Measurements from ENCODE around the gene PLXNB2.

PLXNB2 gene

DNA sequence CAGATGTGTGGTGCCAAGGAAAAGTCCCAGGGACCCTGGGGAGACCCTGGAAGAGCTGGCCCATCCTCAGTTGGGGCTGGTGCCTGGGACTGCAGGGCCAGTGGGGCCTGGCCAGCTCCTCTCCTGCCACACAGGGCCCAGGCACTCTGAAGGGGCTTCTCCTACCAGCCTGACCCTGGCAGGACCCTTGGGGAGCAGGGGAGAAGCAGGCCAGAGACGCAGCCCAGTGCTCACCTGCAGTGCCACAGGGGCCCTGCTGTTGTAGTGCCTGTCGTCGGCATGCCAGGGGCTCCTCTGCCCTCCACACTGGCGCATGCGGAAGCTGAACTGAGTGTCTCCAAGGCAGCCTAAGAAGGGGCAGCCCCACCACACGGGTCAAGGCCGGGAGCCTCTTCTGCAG lies 10.2 kb upstream of the PLXNB2 start:
- Histone ChIP-seq H3K4me3 (ENCODE audit: low read length) (no peak overlapping the region), H3K27ac (ENCODE audit: low read depth, low read length) (no peak overlapping the region), H4K20me1 (ENCODE audit: control insufficient read depth, insufficient read depth, low read depth, low read length) (no peaks in the 10 kb centered on the region), H3K9me2 (replicated peaks; ENCODE audit: control insufficient read depth, low read length) (no peaks in the 10 kb centered on the region), H3F3A (ENCODE audit: control insufficient read depth, insufficient read depth) (peaks cover 10% of the 10 kb centered on the region), H3K27me3 (ENCODE audit: control insufficient read depth, low read length) (no peaks in the 10 kb centered on the region), H3K4me1 (ENCODE audit: control insufficient read depth, low read length) (peaks cover 72% of the 10 kb centered on the region), H3K79me2 (ENCODE audit: control insufficient read depth, low read length) (peaks cover 10% of the 10 kb centered on the region), H3K9me3 (ENCODE audit: control insufficient read depth, insufficient read depth, low read length) (no peaks in the 10 kb centered on the region), H3K4me2 (ENCODE audit: low read length) (peak overlapping the region; percentile 63), H3K36me3 (ENCODE audit: control insufficient read depth, low read length) (no peaks in the 10 kb centered on the region)
- TF ChIP-seq EZH2phosphoT487 (IDR thresholded peaks at IDR 0.05; ENCODE audit: borderline replicate concordance, low read length) (no peak), CTCF (IDR thresholded peaks at IDR 0.05; ENCODE audit: low read depth, low read length, poor library complexity, severe bottlenecking) (no peak)

- no peak overlapping the region for H3K27ac ChIP-seq (ENCODE audit: low read depth, low read length)
These were observed 9.7 kb upstream of the PLXNB2 start for GRCh38 chr22:50317178-50317577.

DNA sequence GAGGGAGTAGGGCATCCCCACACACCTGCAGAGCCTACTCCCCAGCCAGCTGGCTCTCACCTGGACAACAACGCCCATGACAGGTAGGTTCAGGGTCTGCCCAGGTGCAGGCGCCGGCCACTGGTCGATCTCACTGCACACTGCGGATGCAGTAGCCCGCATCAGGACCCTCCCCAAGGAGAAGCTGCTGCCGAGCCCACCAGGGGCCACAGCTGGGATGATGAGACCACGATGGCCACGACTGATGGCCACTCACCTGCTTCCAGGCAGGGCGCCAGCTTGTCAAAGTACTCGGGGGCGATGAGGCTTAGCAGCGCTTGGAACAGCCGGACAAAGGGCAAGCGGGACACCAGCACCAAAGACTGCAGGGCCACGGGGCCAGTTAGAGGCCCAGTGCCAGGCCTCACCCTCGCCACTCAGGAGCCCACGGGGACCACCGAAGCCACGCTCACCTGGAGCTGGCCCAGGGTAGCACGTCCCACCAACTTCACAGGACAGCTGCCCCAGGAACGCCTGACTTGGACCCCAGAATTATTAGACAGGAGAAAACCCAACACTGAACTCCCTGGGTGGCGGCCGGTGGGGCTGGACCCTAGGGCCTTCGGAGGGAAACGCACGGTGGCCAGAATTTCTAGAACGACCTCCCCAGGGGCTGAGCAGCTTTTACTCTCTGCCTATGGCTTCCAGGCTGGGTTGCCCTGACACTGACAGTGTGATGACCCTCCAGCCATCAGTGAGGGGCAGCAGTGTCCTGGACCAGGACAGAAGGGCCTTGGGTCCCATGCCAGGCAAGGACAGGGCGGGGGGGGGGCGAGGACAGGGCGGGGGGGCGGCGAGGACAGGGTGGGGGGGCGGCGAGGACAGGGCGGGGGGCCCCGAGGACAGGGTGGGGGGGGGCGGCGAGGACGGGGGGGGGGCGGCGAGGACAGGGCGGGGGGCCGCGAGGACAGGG lies 8.9 kb upstream of the PLXNB2 start:
- Histone ChIP-seq H3K9me2 (replicated peaks; ENCODE audit: control insufficient read depth, low read length) (no peaks in the 10 kb centered on the region), H3K4me2 (ENCODE audit: low read length) (peak overlapping the region; percentile 97; the same call in 1 of the 2 replicates), H3F3A (ENCODE audit: control insufficient read depth, insufficient read depth) (peaks cover 10% of the 10 kb centered on the region), H4K20me1 (ENCODE audit: control insufficient read depth, insufficient read depth, low read depth, low read length) (no peaks in the 10 kb centered on the region), H3K36me3 (ENCODE audit: control insufficient read depth, low read length) (no peaks in the 10 kb centered on the region), H3K9me3 (ENCODE audit: control insufficient read depth, insufficient read depth, low read length) (no peaks in the 10 kb centered on the region), H3K79me2 (ENCODE audit: control insufficient read depth, low read length) (peaks cover 10% of the 10 kb centered on the region), H3K4me3 (ENCODE audit: low read length) (no peak overlapping the region), H3K27ac (ENCODE audit: low read depth, low read length) (no peak overlapping the region), H3K27me3 (ENCODE audit: control insufficient read depth, low read length) (no peaks in the 10 kb centered on the region), H3K4me1 (ENCODE audit: control insufficient read depth, low read length) (peaks cover 84% of the 10 kb centered on the region)
- TF ChIP-seq CTCF (IDR thresholded peaks at IDR 0.05; ENCODE audit: low read depth, low read length, poor library complexity, severe bottlenecking) (no peak), EZH2phosphoT487 (IDR thresholded peaks at IDR 0.05; ENCODE audit: borderline replicate concordance, low read length) (no peak)

More at GRCh38 chr22:50317178-50317577, 9.7 kb upstream of the PLXNB2 start:
- H4K20me1 ChIP-seq (ENCODE audit: control insufficient read depth, insufficient read depth, low read depth, low read length) = no peaks in the 10 kb centered on the region
- H3F3A ChIP-seq (ENCODE audit: control insufficient read depth, insufficient read depth) = peaks cover 10% of the 10 kb centered on the region
- H3K9me2 ChIP-seq (replicated peaks; ENCODE audit: control insufficient read depth, low read length) = no peaks in the 10 kb centered on the region
- H3K9me3 ChIP-seq (ENCODE audit: control insufficient read depth, insufficient read depth, low read length) = no peaks in the 10 kb centered on the region
- H3K36me3 ChIP-seq (ENCODE audit: control insufficient read depth, low read length) = no peaks in the 10 kb centered on the region
- H3K27me3 ChIP-seq (ENCODE audit: control insufficient read depth, low read length) = no peaks in the 10 kb centered on the region
- peaks cover 76% of the 10 kb centered on the region for H3K4me1 ChIP-seq (ENCODE audit: control insufficient read depth, low read length)
- TF ChIP-seq EZH2phosphoT487 (IDR thresholded peaks at IDR 0.05; ENCODE audit: borderline replicate concordance, low read length) (no peak), CTCF (IDR thresholded peaks at IDR 0.05; ENCODE audit: low read depth, low read length, poor library complexity, severe bottlenecking) (no peak)
- H3K4me2 ChIP-seq (ENCODE audit: low read length) = peak overlapping the region; percentile 63; the same call in 1 of the 2 replicates
- H3K4me3 ChIP-seq (ENCODE audit: low read length) = no peak overlapping the region
- peaks cover 10% of the 10 kb centered on the region for H3K79me2 ChIP-seq (ENCODE audit: control insufficient read depth, low read length)
